DND-41 (cell line): ENCODE results near the gene KLK15.

Source experiments
- EZH2 ChIP-seq: IDR thresholded peaks from 3 replicates; pipeline ENCODE4 v1.6.1; 2012; ENCODE audit warnings: borderline replicate concordance, low read depth, mild to moderate bottlenecking, moderate library complexity, low read length, inconsistent platforms; ENCODE audit not compliant: severe bottlenecking
- TF ChIP-seq, protein P1 (sequence below): IDR thresholded peaks from 2 replicates; pipeline ENCODE4 v1.5.1; 2012; ENCODE audit warnings: borderline replicate concordance, low read length, moderate library complexity, mild to moderate bottlenecking; ENCODE audit not compliant: poor library complexity, severe bottlenecking; ENCODE audit errors: extremely low read depth

DNA sequence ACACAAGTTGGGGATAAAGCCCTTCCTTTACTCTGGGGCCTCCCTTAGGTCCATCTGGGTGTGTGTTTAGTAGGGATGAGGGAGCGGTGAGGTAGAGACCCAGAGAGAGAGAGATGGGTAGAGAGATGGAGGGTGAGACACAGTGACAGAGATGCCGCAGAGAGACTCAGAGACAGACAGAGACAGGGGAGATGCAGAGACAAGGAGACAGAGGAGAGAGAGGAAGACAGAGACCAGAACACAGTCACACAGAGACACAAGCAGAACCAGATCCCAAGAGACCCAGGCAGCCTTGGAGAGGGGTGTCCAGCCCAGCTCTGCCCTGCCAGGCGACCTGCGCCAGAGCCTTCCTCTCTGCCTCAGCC is 12.1 kb downstream of the KLK15 start:
- TF ChIP-seq, protein P1, sequence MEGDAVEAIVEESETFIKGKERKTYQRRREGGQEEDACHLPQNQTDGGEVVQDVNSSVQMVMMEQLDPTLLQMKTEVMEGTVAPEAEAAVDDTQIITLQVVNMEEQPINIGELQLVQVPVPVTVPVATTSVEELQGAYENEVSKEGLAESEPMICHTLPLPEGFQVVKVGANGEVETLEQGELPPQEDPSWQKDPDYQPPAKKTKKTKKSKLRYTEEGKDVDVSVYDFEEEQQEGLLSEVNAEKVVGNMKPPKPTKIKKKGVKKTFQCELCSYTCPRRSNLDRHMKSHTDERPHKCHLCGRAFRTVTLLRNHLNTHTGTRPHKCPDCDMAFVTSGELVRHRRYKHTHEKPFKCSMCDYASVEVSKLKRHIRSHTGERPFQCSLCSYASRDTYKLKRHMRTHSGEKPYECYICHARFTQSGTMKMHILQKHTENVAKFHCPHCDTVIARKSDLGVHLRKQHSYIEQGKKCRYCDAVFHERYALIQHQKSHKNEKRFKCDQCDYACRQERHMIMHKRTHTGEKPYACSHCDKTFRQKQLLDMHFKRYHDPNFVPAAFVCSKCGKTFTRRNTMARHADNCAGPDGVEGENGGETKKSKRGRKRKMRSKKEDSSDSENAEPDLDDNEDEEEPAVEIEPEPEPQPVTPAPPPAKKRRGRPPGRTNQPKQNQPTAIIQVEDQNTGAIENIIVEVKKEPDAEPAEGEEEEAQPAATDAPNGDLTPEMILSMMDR = no peak
- no peak for TF ChIP-seq EZH2
